GM19455 (cell line): ENCODE measurements around the gene SPACA7.

Experiments used
- ATAC-seq: cut with Tn5 transposase; IDR thresholded peaks from one replicate; pipeline ENCODE4 v1.9.1; 2021; ENCODE audit not compliant: unreplicated experiment

SPACA7 gene

DNA sequence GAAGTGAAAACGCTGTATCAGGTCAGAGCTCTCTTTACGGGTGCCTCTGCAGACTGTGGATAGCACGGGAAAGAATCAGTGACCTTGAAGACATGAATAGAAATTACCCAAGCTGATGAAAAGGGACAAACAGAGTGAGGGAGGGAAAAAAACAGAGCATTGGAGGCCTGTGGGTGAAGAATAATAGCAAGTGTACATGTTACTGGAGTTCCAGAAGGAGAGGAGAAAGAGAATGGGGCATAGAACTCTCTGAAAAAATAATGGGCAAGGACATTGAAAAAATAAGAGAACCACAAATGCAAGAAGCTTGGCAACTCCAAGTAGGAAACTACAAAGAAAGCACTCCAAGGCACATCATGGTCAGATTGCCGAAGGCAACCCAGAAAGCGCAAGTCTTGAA lies 86.3 kb downstream of the SPACA7 start:
- no peak for ATAC-seq

DNA sequence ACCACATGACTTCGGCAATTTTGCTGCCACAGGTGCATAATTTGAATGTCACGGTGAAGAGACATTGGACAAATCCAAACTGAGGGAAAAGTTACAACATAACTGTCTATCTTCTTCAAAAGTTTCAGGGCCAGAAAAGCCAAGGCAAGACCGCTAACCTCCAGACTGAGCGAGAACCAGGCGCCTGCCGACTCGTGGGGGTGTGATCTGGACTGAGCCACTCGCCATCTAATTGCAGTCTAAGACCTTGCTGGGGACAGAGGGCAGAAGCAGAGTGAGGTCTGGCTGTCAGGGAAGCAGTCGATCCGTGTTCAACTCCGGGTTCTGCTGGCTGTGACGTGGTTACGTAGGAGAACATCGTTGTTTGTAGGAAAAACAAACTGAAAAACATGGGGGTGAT lies 88.6 kb downstream of the SPACA7 start:
- ATAC-seq = no peak

DNA sequence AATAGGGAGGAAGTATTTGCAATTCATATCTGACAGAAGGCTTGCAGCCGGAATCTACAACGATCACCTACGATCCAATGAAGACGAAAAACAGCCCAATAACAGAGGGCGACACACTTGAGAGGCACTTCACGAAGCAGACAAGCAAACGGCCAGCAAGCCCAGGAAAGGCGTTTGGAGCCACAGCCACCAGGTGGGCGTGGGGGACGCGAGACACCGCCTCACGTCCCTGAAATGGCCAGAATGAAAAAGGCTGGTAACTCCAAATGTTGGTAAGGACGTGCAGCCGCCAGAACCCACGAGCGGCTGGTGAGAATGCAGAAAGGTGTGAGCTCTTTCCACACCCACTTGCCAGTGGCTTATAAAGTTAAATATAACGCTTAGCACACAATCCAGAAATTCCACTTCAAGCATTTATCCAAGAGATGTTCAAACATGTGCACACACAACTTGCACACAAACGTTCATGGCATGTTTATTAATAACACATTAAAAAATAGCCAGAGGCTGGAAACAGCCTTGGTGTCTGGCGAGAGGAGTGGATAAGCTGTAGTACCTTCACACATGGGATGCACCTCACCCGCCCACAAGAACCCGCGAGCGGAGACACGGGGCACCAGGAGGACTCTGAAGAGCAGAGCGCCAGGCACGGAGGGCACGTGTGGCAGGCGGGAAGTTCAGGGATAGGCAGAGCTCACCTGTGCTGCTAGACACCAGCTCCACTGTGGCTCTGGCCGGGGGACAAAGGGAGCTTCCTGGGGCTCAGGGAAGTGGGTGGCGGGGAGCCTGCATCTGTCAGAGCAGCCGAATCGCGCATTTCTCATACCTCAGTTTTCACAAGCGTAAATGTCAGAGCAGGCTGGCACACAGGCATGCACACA lies 89.3 kb downstream of the SPACA7 start:
- no peak for ATAC-seq

DNA sequence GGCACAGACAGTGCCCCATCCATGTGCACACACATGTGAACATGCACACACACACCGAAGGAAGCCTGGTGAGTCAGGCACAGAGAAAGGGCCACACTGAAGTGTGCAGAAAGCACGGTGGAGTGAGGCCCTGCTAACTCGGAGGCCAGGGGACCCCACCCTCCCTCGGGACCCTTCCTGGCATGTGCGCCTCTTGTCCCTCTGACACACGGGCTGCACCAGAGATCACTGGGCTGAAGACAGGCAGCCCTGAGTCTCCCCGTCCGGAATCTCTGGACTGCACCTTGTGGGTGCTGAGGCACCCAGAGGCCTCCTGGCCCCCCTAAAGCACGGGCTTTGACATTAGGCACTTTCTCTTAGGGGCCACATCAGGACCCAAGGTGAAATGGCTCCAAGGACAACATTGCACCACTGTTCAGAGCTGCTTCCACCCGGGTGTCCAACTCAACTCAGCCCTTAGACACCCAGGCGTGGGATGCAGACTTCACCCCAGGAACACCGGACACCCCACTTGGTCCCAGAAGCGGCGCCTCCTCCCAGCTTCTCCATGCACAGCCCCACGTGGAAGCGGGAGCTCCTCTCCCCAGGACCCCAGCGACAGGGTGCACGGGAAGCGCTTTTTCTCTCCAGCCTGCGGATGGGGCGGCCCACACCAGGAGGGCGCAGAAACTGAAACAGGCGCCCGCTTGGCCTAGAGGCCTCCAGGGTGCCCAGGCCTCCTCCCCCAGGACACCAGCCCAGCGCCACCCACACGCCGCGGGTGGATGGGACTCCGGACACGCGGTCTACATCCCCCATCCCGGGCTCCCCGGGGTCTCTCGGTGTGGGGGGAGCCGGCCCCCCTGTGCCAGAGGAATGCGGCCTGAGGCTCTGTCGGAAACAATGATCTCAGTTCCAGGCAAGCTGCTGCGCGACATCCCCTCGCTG lies 90.2 kb downstream of the SPACA7 start:
- no peak for ATAC-seq

DNA sequence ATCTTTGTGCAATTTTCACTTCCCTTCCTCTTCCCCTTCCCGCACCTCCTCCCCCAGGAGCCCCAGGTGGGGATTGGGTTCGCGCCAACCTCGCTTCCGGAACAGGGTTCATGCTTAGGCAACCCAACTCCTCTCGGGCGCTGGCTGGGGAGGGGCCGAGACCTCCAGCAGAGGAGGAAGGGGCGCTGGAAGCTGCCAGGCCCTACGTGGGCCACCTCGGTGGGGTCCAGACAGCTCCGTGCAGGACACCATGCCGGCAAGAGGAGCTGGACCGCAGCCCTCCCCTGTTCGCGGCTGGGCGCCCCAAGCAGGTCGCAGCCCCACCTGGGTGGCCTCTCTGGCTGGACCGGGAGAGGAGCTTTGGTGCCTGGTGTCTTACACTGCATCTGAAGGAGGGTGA lies 91.1 kb downstream of the SPACA7 start:
- ATAC-seq = no peak

DNA sequence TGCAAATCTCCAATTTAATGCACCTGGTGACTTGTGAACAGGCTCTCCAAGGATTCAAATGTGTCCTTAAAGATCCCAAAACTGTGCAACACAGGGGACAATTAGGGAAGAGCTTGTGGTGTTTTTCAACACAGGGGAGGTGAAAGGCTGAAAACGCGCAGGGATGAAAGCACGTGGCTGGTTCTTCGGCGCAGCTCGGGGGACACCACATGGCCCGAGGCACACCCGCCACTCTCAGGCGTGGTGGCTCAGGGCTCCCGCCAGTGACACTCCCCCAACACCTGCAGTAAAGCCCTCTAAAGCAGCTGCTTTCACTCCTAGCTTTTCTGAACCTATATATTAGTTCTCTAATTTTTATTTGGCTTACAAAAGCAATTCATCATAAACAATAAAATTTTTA lies 91.9 kb downstream of the SPACA7 start:
- ATAC-seq = no peak

DNA sequence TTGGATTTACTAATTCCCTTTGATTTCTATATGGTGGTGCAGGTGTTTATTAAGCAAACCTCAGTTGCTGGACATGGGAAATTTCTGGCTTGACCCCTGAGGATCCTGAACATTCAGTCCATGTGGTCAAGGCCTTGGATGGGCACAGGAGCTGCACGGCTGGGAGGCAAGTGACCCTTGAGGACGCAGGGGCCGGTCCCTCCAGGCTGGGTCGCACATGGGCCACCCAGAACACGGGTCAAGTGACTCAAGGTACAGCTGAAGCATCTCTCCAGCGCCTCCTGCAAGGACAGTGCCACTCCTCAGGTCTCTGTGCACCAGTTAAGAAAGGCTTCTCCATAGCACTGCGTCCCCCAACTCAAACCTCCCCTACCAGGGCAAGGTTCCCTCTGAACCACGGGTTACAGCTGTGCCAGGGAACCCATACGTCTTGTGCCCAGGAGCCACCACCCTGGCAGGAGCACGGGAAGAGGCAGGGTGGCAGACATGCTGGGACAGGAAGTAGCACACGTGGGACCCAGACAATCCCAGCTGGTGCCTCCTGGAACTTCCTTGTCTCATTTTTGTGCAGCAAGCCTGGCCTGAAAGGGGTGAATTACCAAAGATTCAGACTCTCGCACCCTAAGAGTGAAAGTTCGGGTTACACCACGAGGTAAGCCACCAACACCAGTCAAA lies 93.1 kb downstream of the SPACA7 start:
- no peak for ATAC-seq

DNA sequence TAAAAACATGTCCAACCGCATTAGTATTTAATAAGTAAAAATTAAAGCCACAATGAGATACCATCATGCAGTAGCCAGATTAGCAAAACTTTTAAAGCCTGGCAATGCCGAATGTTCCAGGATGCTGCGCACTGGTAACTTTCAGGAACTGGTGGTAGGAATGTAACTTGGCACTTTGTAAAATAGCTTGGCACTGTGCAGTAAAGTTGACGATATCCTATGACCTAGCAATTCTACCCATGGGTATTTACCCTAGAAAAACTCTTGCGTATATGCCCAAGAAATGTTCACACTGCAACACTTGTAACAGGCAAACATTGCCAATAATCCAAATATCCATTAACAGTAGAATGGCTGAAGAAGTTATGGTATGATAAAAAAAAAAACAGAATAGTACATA lies 97.7 kb downstream of the SPACA7 start:
- ATAC-seq = no peak

DNA sequence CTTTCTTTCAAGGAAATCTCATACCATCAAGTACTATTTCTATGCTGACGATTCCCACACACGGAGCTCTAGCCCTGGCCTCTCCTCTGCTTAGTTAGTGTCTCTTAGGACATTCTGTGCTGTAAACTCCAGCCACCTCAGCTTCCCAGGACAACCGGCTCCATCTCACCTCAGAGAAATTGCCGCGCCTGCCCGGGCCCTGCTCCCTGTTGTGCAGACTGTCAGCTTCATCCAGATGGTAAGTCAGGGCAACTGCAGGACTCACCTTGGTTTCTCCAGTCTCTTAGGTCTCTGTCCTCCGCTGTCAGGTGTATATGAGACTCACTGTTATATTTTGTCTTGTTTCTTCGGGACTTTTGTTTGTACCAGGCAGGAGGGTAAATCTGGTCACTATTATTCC lies 98.7 kb downstream of the SPACA7 start:
- ATAC-seq = no peak

DNA sequence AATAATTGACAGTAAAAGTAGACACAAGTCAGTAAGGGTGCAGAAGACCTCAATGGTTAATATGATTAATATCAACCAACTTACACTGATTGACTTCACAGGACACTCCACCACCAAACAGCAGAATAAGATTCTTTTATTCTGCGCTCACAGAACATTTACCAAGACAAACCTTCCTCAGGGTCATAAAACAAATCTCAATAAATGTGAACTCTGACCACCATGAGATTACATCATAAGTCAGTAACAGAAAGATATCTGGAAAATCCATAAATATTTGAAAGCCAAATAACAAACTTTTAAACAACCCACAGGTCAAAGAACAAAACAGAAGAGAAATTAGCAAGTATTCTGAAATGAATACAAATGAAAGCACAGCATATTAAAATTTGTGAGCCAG lies 99.7 kb downstream of the SPACA7 start:
- ATAC-seq = no peak

DNA sequence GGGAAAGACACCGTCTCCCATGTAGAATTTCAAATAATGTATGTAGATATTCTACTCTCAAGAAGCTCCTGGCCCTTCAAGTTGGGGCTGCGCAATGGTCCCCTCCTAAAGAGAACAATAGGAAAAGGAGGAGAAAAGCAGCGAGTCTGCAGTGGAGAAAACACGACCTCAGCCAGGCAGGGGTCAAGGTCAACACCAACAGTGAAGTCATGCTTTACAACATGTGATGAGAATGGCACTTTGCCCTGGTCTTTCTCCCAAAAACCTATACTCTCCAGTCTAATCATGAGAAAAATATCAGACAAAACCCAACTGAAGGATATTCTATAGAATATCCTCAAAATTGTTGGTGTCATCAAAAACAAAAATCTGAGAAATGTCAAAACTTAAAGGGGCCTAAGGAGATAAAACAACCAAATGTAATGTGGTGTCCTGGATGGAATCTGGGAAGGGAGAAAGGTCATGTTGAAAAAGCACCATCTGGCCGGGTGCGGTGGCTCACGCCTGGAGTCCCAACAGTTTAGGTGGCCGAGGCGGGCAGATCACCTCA lies 101.0 kb downstream of the SPACA7 start:
- ATAC-seq = no peak

DNA sequence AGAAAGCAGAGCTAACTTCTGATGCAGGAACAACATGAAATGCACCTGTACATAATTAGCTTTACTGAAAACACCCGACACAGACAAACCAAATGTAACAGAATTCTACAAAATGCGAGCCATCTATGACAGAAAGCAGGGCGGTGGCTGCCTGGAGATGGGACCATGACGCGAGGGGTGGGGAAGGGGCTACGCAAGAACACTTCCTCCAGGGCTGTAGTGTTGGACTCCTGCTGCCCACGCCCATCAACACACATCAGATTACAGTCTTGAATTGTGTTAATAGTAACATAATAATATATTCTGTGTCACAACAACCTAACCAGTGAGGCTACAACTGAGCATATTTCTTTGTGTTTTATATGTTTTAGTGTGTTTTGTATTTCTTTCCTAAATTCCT lies 103.2 kb downstream of the SPACA7 start:
- ATAC-seq = no peak

DNA sequence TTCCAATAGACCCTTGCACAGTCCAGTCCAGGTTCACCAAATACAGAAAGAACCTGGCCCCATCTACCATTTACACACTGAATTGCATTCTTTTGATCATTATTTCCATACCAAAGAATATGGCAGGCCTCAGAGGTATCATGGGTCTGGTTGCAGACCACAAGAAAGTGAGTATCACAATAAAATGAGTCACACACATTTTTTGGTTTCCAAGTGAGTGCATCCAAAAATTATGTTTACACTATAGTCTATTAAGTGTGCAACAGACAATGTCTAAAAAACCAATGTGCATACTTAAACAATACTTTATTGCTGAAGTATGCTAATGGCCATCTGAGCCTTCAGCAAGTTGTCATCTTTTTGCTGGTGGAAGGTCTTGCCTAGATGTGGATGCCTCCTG lies 105.3 kb downstream of the SPACA7 start:
- no peak for ATAC-seq

DNA sequence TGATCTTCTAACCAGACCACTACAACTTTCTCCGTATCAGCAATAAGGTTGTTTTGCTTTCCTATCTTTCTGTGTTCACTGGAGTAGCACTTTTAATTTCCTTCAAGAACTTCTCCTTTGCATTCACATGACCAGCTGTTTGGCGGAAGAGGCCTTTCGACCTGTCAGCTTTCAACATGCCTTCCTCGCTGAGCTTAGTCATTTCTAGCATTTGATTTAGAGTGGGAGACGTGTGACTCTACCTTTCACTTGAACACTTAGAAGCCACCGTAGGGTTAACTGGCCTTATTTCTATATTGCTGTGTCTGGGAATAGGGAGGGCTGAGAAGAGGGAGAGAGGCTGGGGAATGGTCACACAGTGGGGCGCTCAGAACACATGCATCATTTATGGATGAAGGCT lies 107.1 kb downstream of the SPACA7 start:
- no peak for ATAC-seq
